ENCODE results near the gene ITPA.

The ITPA gene

GRCh38 chr20:3227936-3228749 is 18.8 kb downstream of the ITPA start:
- no peak for DNase-seq (ENCODE audit: low spot score)

- no peak for DNase-seq (ENCODE audit: low spot score)
Observed at GRCh38 chr20:3228750-3229032, 19.4 kb downstream of the ITPA start.

DNA sequence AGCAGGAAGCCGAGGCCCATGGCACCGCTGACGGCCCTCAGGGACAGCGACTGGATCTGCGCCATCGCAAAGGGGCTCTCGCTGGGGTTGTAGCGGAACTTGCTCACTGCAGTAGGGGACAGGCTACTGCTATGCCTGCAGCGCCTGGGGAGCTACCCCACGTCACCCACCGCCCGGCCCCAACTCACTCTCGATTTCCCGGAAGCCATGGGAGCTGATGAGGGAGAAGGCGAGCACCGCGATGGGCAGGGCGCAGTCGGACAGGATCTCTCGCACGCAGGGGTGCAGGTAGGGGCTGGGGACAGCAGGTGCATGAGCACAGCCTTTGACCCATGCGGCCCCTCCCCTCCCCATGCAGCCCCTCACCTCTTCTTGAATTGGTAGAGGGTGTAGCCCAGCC is 19.9 kb downstream of the ITPA start:
- DNase-seq (ENCODE audit: low spot score), result no peak

- no peak for DNase-seq (ENCODE audit: low spot score)
Observed at GRCh38 chr20:3229798-3230197, 20.5 kb downstream of the ITPA start.

DNA sequence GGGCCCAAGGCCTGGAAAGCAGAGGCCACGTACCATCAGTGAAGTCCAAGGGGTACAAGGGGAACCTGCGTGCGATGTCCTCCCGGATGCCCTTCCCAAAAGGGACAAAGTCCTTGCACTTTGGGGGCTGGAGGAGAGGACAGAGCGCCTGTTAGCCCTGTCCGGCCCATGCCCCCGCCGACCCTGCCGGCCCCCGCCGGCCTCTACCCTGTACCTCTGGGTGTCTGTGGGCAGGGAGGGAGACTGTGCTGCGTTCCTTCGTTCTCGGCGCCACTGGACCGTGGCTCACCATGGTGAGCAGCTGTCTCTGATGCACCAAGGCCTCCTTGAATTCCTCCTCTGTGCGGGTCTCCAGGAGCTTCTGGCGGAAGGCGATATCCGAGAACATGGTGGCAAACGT is 21.8 kb downstream of the ITPA start:
- DNase-seq (ENCODE audit: low spot score), result no peak

- no peak for DNase-seq (ENCODE audit: low spot score)
Observed at GRCh38 chr20:3231889-3232588, 22.7 kb downstream of the ITPA start.

DNA sequence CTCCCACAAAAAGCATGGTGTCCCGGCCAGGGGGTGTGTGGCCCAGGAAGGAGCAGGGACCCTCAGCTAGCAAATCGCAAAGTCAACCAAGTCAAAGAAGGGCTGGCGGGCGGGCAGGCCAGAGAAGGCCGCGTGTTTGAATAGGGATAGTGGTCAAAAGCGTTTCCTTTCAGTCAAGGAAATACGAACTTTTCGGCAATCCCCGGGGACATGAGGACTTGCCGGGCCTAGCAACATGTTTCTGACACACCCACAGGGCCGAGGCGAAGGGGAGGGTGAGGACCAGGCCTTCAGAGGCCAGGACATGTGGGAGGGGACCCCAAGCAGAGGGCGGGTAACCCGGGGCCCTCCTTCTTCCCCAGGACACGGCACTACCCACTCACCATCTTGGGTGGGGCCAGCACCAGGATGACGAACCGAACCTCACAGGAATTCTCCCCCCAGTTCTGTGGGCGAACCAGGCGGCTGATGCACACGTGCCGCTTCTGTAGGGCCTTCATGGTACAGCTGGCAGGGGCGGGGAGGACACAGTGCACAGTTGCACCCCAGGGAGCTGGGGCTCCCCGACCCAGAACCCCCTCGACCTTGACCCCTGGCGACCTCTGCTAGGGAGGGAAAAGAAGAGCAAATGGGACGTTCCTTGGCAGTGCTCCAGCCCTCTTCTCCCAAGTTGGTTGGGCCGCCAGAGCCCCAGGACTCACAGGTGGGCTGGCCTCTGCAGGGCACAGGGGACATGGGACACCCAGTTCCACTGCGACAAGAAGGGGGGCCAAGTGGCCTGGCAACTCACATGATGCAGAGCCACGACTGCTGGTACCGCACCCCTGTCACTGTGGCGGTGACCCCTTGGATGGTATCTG is 24.1 kb downstream of the ITPA start:
- DNase-seq (ENCODE audit: low spot score), result no peak

GRCh38 chr20:3233991-3234498 is 24.7 kb downstream of the ITPA start:
- DNase-seq (ENCODE audit: low spot score), result no peak

- DNase-seq (ENCODE audit: low spot score), result no peak
Observed at GRCh38 chr20:3235666-3236324, 26.5 kb downstream of the ITPA start.

DNA sequence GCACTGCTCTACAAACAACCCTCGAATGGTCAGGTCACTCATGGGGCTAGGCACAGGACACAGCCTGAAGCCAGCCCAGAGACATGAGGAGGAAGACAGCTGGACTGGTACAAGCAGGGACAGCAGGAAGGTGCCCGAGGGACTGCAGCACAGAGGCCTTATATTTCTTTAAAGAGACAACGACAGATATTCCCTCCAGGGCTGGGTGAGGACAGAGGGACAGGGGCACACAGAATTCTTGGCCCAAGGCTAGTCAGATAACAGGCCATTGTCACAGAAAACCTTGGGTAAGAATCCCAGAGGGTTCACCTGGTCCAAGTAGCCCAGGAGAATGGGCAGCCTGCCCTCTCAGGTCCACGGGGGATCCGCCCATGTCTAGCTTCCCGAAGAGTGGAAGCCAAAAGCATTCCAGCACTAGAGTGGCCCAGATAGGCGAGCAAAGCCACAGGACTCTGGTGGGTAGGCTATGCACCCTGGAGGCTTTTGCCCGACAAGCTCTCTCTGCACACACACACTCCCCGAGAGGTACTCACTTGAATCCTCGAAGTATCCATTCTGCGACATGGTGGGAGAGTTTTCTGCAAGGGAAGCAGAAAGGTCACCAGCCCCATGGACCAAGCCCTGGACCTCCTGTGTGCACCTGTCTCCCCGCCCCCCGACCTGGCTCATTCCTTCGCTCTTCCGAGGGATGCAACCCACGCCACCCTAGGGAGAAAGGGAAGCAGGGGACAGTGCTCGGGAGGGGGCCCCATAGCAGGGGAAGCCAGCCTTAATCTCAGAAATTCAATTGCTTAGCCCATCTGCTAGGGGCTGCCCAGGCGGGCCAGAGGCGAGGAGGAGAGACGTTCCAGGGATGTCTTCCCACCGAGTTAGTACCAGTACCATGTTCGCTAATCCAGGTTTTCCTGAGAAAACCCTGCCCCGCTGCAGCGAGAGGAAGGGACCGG is 28.0 kb downstream of the ITPA start:
- DNase-seq (ENCODE audit: low spot score), result no peak

DNA sequence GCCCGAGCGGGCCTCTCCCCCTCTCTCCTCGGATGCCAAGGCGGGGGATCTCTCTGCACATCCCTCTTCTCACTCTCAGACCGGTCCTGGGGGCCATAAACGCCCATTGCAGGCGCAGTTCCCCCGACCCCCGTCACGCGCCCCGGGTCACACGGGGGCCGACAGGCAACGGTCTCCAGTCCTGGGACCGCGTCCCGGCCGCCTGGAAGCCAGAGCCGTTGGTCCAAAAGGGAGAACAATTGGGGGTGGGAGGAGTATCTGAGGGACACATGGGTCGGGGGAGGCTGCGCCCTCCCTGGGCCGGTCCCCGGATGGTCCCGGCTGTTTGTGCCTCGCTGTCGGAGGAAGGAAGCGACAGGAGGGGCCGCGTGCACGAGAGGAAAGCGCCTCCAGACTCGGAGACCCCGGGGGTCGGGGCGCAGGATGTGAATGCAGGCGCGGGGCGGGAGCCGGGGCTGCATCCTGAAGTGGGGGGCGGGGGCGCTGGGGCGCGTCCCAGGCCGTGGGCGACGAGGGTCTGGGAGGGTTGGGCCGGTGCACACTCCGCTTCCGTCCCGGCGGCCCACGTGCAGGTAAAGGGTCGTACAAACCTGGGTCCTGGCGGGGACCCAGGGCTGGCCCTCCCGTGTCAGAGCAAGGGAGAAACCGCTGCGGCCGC is 28.8 kb downstream of the ITPA start:
- DNase-seq (ENCODE audit: low spot score), result no peak

- peak; percentile 80 for DNase-seq (ENCODE audit: low spot score)
Observed at GRCh38 chr20:3238616-3239025, 29.3 kb downstream of the ITPA start.

GRCh38 chr20:3239026-3239866 is 29.9 kb downstream of the ITPA start, which contains the start of gene SLC4A11:
Gene SLC4A11, minus strand, starts transcription at chr20:3239190. Its CDS starts 53 bp downstream, at chr20:3239137.
- peak; percentile 93 for DNase-seq (ENCODE audit: low spot score)

- peak; percentile 70 for DNase-seq (ENCODE audit: low spot score)
Observed at GRCh38 chr20:3239867-3240775, 30.8 kb downstream of the ITPA start.

GRCh38 chr20:3240776-3241363 is 31.6 kb downstream of the ITPA start:
- no peak for DNase-seq (ENCODE audit: low spot score)

DNA sequence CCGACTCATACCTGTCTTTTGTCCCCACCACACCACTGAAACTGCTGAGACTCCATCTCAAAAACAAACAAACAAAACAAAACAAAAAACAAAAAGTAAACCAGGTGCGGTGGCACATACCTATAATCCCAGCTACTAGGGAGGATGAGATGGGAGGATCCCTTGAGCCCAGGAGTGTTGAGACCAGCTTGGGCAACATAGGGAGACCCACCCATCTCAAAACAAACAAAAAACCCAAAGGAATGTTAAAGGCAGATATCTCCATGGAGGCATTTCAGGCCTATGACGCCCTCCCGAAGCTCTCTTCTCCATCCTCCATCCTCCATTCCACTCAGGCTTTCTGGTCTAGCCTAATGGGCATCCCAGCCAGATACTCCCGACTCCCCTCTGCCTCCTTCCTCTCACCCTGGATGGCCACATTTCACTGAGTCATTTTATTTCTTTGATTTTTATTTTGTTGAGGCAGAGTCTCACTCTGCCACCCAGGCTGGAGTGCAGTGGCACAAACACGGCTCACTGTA is 32.9 kb downstream of the ITPA start:
- DNase-seq (ENCODE audit: low spot score), result no peak

DNA sequence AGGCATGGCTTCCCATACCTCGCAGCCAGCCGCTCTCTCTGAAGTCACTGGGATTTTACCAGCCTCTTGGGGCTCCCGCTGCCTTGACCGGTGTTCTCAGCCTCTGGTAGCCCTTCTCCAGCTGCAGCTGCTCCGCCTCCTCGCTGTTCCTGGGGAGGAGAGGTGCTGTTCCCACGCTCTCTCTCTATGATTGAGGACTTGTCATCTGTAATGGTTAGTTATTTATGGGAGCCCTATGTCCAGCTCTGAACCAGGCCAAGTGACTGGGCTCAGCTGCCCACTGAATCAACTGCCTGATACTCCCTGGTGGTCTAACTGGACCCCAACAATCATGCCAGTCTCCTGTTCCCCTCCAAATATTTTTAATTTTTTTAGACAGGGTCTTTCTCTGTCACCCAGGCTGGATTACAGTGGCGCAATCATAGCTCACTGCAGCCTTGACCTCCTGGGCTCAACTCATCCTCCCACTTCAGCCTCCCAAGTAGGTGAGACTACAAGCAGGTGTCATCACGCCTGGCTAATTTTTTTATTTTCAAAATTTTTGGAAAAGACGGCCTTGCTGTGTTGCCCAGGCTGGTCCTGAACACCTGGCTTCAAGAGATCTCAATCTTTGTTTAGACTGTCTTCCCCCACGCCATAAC is 34.5 kb downstream of the ITPA start:
- no peak for DNase-seq (ENCODE audit: low spot score)
